ENCODE measurements around the gene HSPB6.

HSPB6 gene

DNA sequence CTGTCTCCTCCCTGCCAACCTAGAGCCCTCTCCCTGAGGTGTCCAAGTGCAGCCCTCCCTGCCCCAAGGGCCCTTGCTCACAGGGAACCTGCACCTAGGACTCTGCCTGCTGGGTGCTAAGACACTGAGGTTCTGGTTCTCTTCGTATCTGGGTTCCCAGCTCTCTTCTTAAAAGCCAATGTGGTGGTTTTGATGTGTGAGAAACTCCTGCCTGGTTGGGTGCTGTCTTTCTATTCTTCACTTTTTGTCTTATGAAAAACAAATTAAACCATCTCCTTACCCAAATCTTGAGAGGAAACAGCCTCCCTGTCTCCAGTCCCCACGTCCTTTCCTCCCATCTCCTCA, 43.4 kb downstream of the HSPB6 start:
- TF ChIP-seq ZFX (IDR thresholded peaks at IDR 0.05; ENCODE audit: borderline replicate concordance) (no peak), CTCF (IDR thresholded peaks at IDR 0.05) (no peak)

DNA sequence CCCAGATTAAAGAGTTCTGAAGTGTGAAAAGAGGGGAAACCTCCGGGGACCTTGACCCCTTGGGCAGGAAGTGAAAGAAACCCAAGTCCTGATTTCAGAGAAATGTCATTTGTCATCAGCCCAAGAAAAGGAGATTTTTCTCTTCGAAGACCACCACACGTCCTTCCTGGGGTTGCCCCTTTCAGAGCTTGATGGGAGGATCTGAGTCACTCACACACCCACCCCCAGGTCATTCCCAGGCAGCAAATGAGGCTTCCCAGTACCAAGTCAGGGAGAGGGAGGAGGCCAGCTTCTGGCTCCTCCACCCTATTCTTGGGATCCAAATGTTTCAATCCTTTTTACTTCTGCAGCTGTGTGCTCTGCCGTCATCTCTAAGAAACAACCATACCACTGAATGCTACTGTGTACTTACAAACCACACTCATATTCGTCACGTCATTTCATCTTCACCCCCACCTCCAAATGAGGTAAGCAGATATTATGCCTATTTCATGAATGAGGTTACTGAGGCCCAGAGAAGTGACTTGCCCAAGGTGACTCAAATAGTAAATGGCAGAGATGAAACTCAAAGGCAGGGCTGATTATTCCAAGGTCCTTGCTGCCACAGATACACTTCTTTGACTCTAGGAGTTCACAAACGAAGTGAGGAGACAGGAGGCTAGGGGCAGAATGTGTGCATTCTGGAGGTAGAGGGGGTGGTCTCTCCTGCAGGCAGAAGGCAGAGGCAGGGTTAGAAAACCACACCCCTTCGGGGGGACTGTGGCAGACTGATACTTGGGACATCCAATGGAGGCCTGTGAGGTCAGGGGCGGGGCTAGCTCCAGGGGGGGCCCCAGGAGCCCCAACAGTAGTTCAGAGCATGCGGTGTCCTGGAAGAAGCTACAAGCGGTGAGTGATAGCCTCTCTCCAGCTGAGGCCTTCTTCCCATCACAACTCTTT, 44.0 kb downstream of the HSPB6 start:
- no peak overlapping the region for H3K27ac ChIP-seq

More for the DNA sequence above, 43.4 kb downstream of the HSPB6 start:
- no peak overlapping the region for H3K27ac ChIP-seq

GRCh38 chr19:35710784-35711723, 45.8 kb downstream of the HSPB6 start:
- no peak for TF ChIP-seq CTCF (IDR thresholded peaks at IDR 0.05)
- TF ChIP-seq ZFX (IDR thresholded peaks at IDR 0.05; ENCODE audit: borderline replicate concordance), result no peak
- no peak overlapping the region for H3K27ac ChIP-seq

More for the DNA sequence above, 44.0 kb downstream of the HSPB6 start:
- TF ChIP-seq ZFX (IDR thresholded peaks at IDR 0.05; ENCODE audit: borderline replicate concordance) (no peak), CTCF (IDR thresholded peaks at IDR 0.05) (no peak)

DNA sequence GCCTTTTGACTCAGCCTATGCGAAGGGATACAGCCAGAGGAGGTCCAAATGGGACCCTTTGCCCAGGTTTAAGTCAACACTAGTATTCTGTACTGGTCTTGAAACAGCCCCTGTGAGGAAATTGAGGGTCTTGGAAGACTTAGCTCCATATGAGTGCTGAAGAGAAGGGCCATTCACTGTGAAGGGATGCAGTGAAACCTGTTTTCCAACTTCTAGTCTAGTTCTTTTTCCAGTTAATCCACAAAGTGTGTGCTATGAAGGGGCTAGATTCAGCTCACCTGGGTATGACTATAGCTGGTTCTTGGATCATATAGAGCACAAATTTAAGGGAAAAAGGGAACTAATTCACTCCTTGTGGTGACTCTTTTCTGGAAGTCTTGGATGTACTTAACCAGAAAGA, 48.4 kb downstream of the HSPB6 start:
- no peak for TF ChIP-seq CTCF (IDR thresholded peaks at IDR 0.05)
- no peak for TF ChIP-seq ZFX (IDR thresholded peaks at IDR 0.05; ENCODE audit: borderline replicate concordance)
- H3K27ac ChIP-seq, result no peak overlapping the region
